GM04504 (cell line): Measurements from ENCODE around the gene CRX.
"Not testable (repeated sequence)": the region's sequence is repeated elsewhere in the genome, so short reads cannot be mapped to it uniquely, and the experiment has no call there.

Source experiments
- DNase-seq: peaks from one replicate; pipeline ENCODE4 v3.0.0-alpha.2; 2012; ENCODE audit warnings: low read depth

The CRX gene

GRCh38 chr19:47821460-47822020 lies at the start of gene CRX:
TSS of gene CRX (plus strand) at chr19:47821937. CDS start at chr19:47834444, 12,507 bp downstream.
- no peak for DNase-seq

- no peak for DNase-seq
Measured at GRCh38 chr19:47776568-47776967, 45.2 kb upstream of the CRX start.

GRCh38 chr19:47777245-47778048 lies 44.3 kb upstream of the CRX start:
- DNase-seq: not testable (repeated sequence)

- DNase-seq: peak; percentile 47
Measured at GRCh38 chr19:47778049-47778953, 43.4 kb upstream of the CRX start, which contains the start of gene SELENOW. TSS of gene SELENOW (plus strand) at chr19:47778703. CDS start at chr19:47778786, 83 bp downstream.

GRCh38 chr19:47778954-47779351 lies 42.8 kb upstream of the CRX start:
- no peak for DNase-seq

GRCh38 chr19:47779524-47780214 lies 42.1 kb upstream of the CRX start:
- no peak for DNase-seq

- DNase-seq: no peak
Measured at GRCh38 chr19:47780215-47780551, 41.6 kb upstream of the CRX start.

- no peak for DNase-seq
Measured at GRCh38 chr19:47781590-47782262, 40.0 kb upstream of the CRX start.

GRCh38 chr19:47786566-47786965 lies 35.2 kb upstream of the CRX start:
- DNase-seq: no peak

- not testable (repeated sequence) for DNase-seq
Measured at GRCh38 chr19:47787307-47787706, 34.4 kb upstream of the CRX start.

- not testable (repeated sequence) for DNase-seq
Measured at GRCh38 chr19:47789811-47790210, 31.9 kb upstream of the CRX start.

GRCh38 chr19:47790398-47790814 lies 31.3 kb upstream of the CRX start:
- no peak for DNase-seq

GRCh38 chr19:47792616-47793015 lies 29.1 kb upstream of the CRX start:
- no peak for DNase-seq

- no peak for DNase-seq
Measured at GRCh38 chr19:47794526-47794925, 27.2 kb upstream of the CRX start.

GRCh38 chr19:47796785-47797184 lies 25.0 kb upstream of the CRX start:
- no peak for DNase-seq

- DNase-seq: no peak
Measured at GRCh38 chr19:47797996-47798903, 23.5 kb upstream of the CRX start.

GRCh38 chr19:47798904-47799266 lies 22.9 kb upstream of the CRX start:
- no peak for DNase-seq

GRCh38 chr19:47801270-47801669 lies 20.5 kb upstream of the CRX start:
- no peak for DNase-seq

- DNase-seq: no peak
Measured at GRCh38 chr19:47802521-47803043, 19.2 kb upstream of the CRX start.

- DNase-seq: not testable (repeated sequence)
Measured at GRCh38 chr19:47803148-47803547, 18.6 kb upstream of the CRX start.
